WI38 (cell line): ENCODE measurements around the gene TMEM222.

Source experiments
- H3K4me3 ChIP-seq: 2 replicates; pipeline ENCODE4 v1.5.1; 2011; ENCODE audit warnings: low read depth, mild to moderate bottlenecking, control low read depth, low read length
- TF ChIP-seq, protein P1 (sequence below): IDR thresholded peaks from 2 replicates; pipeline ENCODE4 v1.5.1; 2012; ENCODE audit warnings: low read depth, mild to moderate bottlenecking, control low read depth, low read length

The TMEM222 gene

DNA sequence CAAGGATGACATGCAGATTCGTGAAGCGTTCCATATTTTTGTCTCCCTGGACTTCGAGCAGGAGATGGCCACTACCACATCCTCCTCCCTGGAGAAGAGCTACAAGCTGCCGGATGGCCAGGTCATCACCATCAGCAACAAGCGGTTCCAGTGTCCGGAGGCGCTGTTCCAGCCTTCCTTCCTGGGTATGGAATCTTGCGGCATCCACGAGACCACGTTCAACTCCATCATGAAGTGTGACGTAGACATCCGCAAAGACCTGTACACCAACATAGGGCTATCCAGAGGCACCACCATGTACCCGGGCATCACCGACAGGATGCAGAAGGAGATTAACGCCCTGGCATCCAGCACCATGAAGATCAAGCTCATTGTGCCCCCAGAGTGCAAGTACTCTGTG lies 3.3 kb downstream of the TMEM222 start:
- no peak overlapping the region for H3K4me3 ChIP-seq
- TF ChIP-seq, protein P1, sequence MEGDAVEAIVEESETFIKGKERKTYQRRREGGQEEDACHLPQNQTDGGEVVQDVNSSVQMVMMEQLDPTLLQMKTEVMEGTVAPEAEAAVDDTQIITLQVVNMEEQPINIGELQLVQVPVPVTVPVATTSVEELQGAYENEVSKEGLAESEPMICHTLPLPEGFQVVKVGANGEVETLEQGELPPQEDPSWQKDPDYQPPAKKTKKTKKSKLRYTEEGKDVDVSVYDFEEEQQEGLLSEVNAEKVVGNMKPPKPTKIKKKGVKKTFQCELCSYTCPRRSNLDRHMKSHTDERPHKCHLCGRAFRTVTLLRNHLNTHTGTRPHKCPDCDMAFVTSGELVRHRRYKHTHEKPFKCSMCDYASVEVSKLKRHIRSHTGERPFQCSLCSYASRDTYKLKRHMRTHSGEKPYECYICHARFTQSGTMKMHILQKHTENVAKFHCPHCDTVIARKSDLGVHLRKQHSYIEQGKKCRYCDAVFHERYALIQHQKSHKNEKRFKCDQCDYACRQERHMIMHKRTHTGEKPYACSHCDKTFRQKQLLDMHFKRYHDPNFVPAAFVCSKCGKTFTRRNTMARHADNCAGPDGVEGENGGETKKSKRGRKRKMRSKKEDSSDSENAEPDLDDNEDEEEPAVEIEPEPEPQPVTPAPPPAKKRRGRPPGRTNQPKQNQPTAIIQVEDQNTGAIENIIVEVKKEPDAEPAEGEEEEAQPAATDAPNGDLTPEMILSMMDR, result no peak

- no peak overlapping the region for H3K4me3 ChIP-seq
- TF ChIP-seq, protein P1, result no peak
Observed at GRCh38 chr1:27327964-27328363, 6.0 kb downstream of the TMEM222 start.

DNA sequence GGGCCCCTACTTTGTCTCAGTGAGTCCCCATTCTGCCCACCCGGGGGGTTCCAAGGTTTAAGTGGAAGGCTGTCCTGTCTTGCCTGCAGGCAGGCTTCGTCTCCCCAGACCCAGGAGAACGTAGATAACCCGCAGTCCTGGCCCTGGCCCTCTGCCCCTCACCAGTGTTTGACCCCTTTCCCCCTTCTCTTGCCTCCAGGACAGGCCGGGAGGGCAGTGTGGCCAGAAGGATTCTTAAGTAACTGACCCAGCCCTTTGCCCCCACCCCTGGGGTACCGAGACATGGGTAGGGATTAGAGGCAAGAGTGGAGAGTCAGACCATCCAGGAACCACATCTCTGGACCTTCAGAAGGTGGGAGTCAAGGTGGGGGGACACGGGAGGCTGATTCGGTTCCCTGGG lies 8.8 kb downstream of the TMEM222 start:
- H3K4me3 ChIP-seq, result no peak overlapping the region
- TF ChIP-seq, protein P1, result no peak

DNA sequence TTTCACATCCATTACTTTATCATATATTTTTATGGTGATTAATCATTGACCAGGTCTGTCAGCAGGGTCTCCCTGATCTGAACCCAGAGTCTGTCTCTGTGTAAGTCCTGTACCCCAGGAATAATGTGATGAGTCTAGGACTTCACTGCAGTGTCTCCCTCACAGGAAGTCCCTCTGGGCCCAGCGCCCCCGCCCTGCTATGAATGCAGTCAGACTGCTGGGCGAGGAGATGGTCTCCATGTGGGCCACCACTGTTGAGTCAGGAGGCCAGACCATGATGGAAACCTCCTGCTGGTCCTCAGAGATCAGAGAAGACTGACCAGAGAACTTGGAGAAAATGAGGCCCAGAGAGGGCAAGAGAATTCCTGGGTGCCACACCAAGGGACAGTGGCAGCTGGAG lies 9.5 kb downstream of the TMEM222 start:
- TF ChIP-seq, protein P1, result no peak
- H3K4me3 ChIP-seq, result no peak overlapping the region

DNA sequence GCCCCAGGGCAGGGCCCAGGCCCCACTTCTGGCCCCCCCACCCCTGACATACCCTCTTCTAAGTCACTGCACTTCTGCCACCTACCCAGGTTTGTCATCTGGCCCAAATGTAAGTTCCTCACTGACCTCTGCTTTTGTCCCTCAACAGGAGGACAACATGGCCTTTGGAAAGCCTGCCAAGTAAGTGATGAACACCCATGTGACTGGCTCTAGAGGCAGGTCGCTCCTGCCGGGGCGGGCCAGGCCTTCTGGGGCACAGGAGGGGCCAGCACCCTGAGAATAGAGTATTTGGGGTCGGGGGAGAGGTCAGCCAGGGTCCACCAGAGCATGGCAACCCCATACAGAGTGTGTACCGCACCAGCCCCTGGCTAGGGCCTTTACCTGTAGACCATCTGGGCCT lies 10.0 kb downstream of the TMEM222 start:
- TF ChIP-seq, protein P1, result no peak
- no peak overlapping the region for H3K4me3 ChIP-seq

DNA sequence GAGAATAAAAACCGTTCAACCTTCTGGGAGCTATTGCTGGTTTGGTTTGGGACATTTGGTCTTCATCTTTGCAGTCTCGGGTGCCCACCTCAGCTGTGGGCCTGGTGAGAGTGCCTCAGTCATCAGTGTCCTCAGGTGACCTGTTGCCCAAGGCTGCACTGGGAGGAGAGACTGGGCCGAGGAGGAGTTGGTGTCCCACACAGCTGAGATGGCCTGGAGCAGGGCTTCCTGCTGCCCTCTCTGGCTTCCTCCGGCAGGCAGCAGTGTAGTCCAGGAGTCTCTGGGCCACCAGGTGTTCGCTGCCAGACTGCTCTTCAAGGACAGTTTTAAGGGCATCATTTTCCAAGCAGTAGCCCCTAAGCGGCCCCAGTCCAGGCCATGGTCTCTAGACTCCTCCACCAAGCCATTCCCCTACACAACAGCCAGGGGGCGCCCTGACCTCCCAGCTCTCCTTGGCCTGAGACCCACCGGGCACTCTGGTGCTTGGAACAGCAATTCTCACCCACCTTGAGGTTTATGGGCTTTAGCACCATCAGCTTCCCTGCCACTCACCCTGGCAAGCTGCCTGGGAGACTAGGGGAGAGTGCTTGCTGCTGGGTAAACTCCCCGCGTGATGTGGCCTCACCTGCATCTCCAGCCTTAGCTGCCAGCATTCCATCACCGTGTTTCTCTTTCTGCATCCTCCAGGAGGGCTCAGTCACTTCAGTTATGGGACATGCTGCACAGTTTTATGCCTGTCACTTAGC lies 10.7 kb downstream of the TMEM222 start:
- TF ChIP-seq, protein P1, result peak; percentile 86

DNA sequence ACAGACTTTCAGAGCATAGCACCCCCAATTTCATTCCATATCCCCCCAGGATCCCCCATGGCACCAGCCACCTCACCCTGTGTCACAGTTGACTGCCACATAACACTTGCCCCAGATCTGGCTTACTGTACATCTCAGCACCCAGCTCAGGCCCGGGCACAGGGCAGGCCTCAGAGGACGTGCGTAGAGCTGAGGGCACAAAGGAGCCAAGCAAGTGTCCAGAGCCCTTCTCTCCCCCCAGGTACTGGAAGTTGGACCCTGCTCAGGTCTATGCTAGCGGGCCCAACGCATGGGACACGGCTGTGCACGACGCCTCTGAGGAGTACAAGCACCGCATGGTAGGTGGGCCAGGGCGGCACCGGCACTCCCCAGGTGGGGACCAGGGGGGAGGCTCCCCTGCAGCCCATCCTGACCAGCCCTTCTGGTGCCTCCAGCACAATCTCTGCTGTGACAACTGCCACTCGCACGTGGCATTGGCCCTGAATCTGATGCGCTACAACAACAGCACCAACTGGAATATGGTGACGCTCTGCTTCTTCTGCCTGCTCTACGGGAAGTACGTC lies 11.8 kb downstream of the TMEM222 start:
- TF ChIP-seq, protein P1, result no peak
- no peak overlapping the region for H3K4me3 ChIP-seq

More for the DNA sequence above, 10.7 kb downstream of the TMEM222 start:
- no peak overlapping the region for H3K4me3 ChIP-seq
